GM12875 (cell line): ENCODE measurements around the gene NTHL1.

Experiments used
- H3K4me3 ChIP-seq: one replicate; pipeline ENCODE4 v1.5.1; 2011; ENCODE audit warnings: low read depth, low read length, control low read depth
- CTCF ChIP-seq: IDR thresholded peaks from 2 replicates; pipeline ENCODE4 v1.5.1; 2011; ENCODE audit warnings: low read depth, mild to moderate bottlenecking, control low read depth, inconsistent platforms, low read length, moderate library complexity, borderline replicate concordance; ENCODE audit not compliant: insufficient read depth

The NTHL1 gene

GRCh38 chr16:2079311-2079800 is 31.7 kb upstream of the NTHL1 start:
- H3K4me3 ChIP-seq = no peak overlapping the region
- TF ChIP-seq CTCF = no peak

GRCh38 chr16:2078691-2079090 is 31.1 kb upstream of the NTHL1 start:
- no peak overlapping the region for H3K4me3 ChIP-seq
- no peak for TF ChIP-seq CTCF

- no peak for TF ChIP-seq CTCF
- H3K4me3 ChIP-seq = no peak overlapping the region
Measured at GRCh38 chr16:2078096-2078495, 30.5 kb upstream of the NTHL1 start.

GRCh38 chr16:2077696-2078095 is 30.1 kb upstream of the NTHL1 start:
- no peak for TF ChIP-seq CTCF
- H3K4me3 ChIP-seq = no peak overlapping the region

GRCh38 chr16:2077016-2077415 is 29.4 kb upstream of the NTHL1 start:
- no peak overlapping the region for H3K4me3 ChIP-seq
- no peak for TF ChIP-seq CTCF

GRCh38 chr16:2076072-2076865 is 28.6 kb upstream of the NTHL1 start:
- no peak overlapping the region for H3K4me3 ChIP-seq
- no peak for TF ChIP-seq CTCF

GRCh38 chr16:2075631-2076030 is 28.0 kb upstream of the NTHL1 start:
- no peak for TF ChIP-seq CTCF
- H3K4me3 ChIP-seq = no peak overlapping the region
